ENCODE results near the gene ULBP2.

DNA sequence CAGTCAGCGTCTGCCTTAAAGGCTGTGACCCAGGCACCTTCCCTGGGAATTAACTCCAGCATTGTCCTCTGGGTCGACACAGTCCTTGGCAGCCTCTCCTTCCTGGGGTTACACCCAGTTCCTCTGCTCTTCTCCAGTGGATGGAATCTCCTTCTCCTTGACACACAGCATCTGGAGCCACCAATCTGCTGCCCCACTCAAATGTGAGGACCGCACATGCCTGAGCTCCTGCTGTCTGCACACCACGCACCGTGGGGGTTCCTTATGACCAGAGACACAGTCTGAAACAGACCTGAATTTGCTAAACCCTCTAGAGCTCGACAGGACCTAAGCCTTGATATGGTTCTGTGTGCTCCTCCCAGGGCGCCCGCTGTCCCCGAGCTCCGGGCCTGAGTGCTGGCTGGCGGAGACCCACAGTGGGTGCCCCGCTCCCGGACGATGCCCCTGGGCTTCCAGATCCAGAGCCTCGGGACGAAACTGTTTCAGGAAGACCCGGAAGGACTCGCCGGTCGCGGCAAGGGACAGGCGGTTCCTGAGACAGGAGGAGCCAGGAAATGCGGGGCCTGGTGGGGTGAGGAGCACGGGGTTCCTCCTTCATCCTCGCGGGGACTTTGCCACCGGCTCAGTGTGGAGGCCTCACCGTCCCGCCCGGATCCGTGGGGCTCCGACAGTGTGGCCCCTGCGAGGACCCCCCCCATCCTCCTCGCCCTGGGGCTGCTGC, 16.4 kb upstream of the ULBP2 start:
- no peak for TF ChIP-seq POLR2AphosphoS5 (IDR thresholded peaks at IDR 0.05; ENCODE audit: low read depth, low read length)
- no peak for TF ChIP-seq POLR2A (IDR thresholded peaks at IDR 0.05; ENCODE audit: low read depth, low read length)
- no peak for TF ChIP-seq TAF1 (IDR thresholded peaks at IDR 0.05; ENCODE audit: low read depth, low read length)
- no peak for TF ChIP-seq POU2F2 (IDR thresholded peaks at IDR 0.05; ENCODE audit: low read depth, low read length)
- no peak for TF ChIP-seq SPI1 (IDR thresholded peaks at IDR 0.05; ENCODE audit: low read depth, low read length)
